HCT116 (cell line): ENCODE results near the gene ATG5. TPM values are rescaled to one million over a fixed set of nuclear protein-coding genes. Genes with fewer than 3 reads are reported as not detected.

ENCODE experiments used
- ATAC-seq: fragments of 200-7000 bp; cut with Tn5 transposase; 2 replicates; pipeline ENCODE4 v1.9.1; 2020; ENCODE audit warnings: mild to moderate bottlenecking, moderate library complexity
- BruUV-seq: library from RNA; stranded (reverse); fragments of 400-500 nt; replicated peaks from 2 replicates; lab custom pipeline; 2021; lab: Mats Ljungman, UMichigan
- CTCF ChIA-PET: fragments of 300-600 bp; sonication (Branson Sonifier 250); formaldehyde crosslinking; loops from one replicate; lab custom pipeline; 2021; ENCODE audit warnings: antibody characterized with exemption; lab: Charles Lee
- POLR2A ChIA-PET: fragments of 300-600, 350-600 bp; sonication (Branson Sonifier 250); formaldehyde crosslinking; loops from one replicate; lab custom pipeline; 2021; ENCODE audit warnings: antibody characterized with exemption; lab: Charles Lee
- RAD21 ChIA-PET, 2 experiments: fragments of 300-600 bp; sonication (Branson Sonifier 250); formaldehyde crosslinking; loops; one replicate each; lab custom pipeline; 2023; ENCODE audit warnings: low total read pairs in 2 of 2; ENCODE audit not compliant: uncharacterized antibody in 2 of 2, unreplicated experiment in 2 of 2, low non-redundant PET in 1 of 2; lab: Charles Lee
- DNase-seq: peaks from one replicate; pipeline ENCODE4 v3.0.0-alpha.2; 2010; ENCODE audit warnings: low read depth, low spot score
- H2AFZ ChIP-seq: fragments of 200-600 bp; shearing (Covaris generic), sonication (generic); 2 replicates; pipeline ENCODE4 v1.6.1; 2017; ENCODE audit warnings: low read depth, mixed run types, mixed read lengths, antibody characterized with exemption, low read length; ENCODE audit not compliant: poor library complexity, severe bottlenecking
- H3K27ac ChIP-seq: 2 replicates; pipeline ENCODE4 v1.5.1; 2012; ENCODE audit warnings: low read depth, low read length
- H3K27me3 ChIP-seq: fragments of 200-600 bp; sonication (generic); 2 replicates; pipeline ENCODE4 v1.6.1; 2016; ENCODE audit warnings: mixed run types, low read length, mixed read lengths; ENCODE audit not compliant: insufficient read depth
- H3K36me3 ChIP-seq, 2 experiments: fragments of 200-500 bp in 1 of 2; fragments of 200-600 bp in 1 of 2; sonication (Bioruptor generic) in 1 of 2; sonication (generic) in 1 of 2; 2 replicates each; pipeline versions ENCODE4 v1.5.1 to v1.6.1; 2014 to 2016; ENCODE audit warnings: low read length in 2 of 2, inconsistent platforms in 1 of 2, mixed read lengths in 1 of 2, mixed run types in 1 of 2; ENCODE audit not compliant: insufficient read depth in 2 of 2, control insufficient read depth in 1 of 2
- H3K4me1 ChIP-seq, 2 experiments: fragments of 200-600 bp in 1 of 2; sonication (generic) in 1 of 2; 2 replicates each; pipeline versions ENCODE4 v1.5.1 to v1.6.1; 2012 to 2017; ENCODE audit warnings: low read length in 2 of 2, inconsistent platforms in 1 of 2, mild to moderate bottlenecking in 1 of 2, mixed read lengths in 1 of 2, mixed run types in 1 of 2, moderate library complexity in 1 of 2; ENCODE audit not compliant: insufficient read depth in 2 of 2, control insufficient read depth in 1 of 2
- H3K4me2 ChIP-seq: fragments of 200-600 bp; sonication (generic); 2 replicates; pipeline ENCODE4 v1.6.1; 2017; ENCODE audit warnings: mixed run types, low read length, mixed read lengths
- H3K4me3 ChIP-seq, 2 experiments: fragments of 200-600 bp in 1 of 2; sonication (generic) in 1 of 2; replicated peaks in 1 of 2; 2 replicates each; pipeline ENCODE4 v1.5.1; 2011 to 2016; ENCODE audit warnings: low read length in 2 of 2, control low read depth in 1 of 2, low read depth in 1 of 2, mild to moderate bottlenecking in 1 of 2, mixed read lengths in 1 of 2, mixed run types in 1 of 2
- H3K79me2 ChIP-seq: fragments of 200-600 bp; sonication (generic); 2 replicates; pipeline ENCODE4 v1.6.1; 2017; ENCODE audit warnings: mild to moderate bottlenecking, mixed run types, low read length, moderate library complexity, mixed read lengths; ENCODE audit not compliant: insufficient read depth
- H3K9ac ChIP-seq: fragments of 200-600 bp; sonication (generic); 2 replicates; pipeline ENCODE4 v1.6.1; 2016; ENCODE audit warnings: low read length, mixed read lengths
- H3K9me2 ChIP-seq: fragments of 200-600 bp; sonication (generic), shearing (Covaris generic); 2 replicates; pipeline ENCODE4 v1.6.1; 2017; ENCODE audit warnings: mixed run types, mild to moderate bottlenecking, moderate library complexity; ENCODE audit not compliant: insufficient read depth
- H3K9me3 ChIP-seq, 2 experiments: fragments of 200-500 bp in 1 of 2; fragments of 200-600 bp in 1 of 2; sonication (Bioruptor generic) in 1 of 2; sonication (generic) in 1 of 2; 2 replicates each; pipeline ENCODE4 v1.6.1; 2014 to 2017; ENCODE audit warnings: low read length in 2 of 2, mixed read lengths in 2 of 2, inconsistent platforms in 1 of 2, low read depth in 1 of 2, mild to moderate bottlenecking in 1 of 2, mixed run types in 1 of 2, moderate library complexity in 1 of 2; ENCODE audit not compliant: control insufficient read depth in 1 of 2, insufficient read depth in 1 of 2
- H4K20me1 ChIP-seq: fragments of 200-600 bp; sonication (generic), shearing (Covaris generic); 2 replicates; pipeline ENCODE4 v1.6.1; 2017; ENCODE audit warnings: mixed run types, mild to moderate bottlenecking, moderate library complexity; ENCODE audit not compliant: insufficient read depth
- ATF3 ChIP-seq: IDR thresholded peaks from 2 replicates; pipeline ENCODE4 v1.6.1; 2012
- CBX3 ChIP-seq: IDR thresholded peaks from 2 replicates; pipeline ENCODE4 v1.6.1; 2012; ENCODE audit warnings: low read depth
- CTCF ChIP-seq, 3 experiments: fragments of 200-600 bp in 1 of 3; sonication (generic) in 1 of 3; IDR thresholded peaks in 2 of 3; conservative IDR thresholded peaks in 1 of 3; 2 replicates each; pipeline ENCODE4 v1.5.1; 2012 to 2017; ENCODE audit warnings: low read depth in 2 of 3, low read length in 2 of 3, antibody characterized with exemption in 1 of 3, borderline replicate concordance in 1 of 3, control low read depth in 1 of 3, mild to moderate bottlenecking in 1 of 3, mixed read lengths in 1 of 3, mixed run types in 1 of 3, moderate library complexity in 1 of 3; ENCODE audit not compliant: insufficient read depth in 1 of 3
- ELF1 ChIP-seq: IDR thresholded peaks from 2 replicates; pipeline ENCODE4 v1.6.1; 2012; ENCODE audit warnings: low read depth, borderline replicate concordance
- EZH2 ChIP-seq: fragments of 200-600 bp; sonication (generic); IDR thresholded peaks from 2 replicates; pipeline ENCODE4 v1.6.1; 2017; ENCODE audit warnings: antibody characterized with exemption, mixed run types
- SP1 ChIP-seq: IDR thresholded peaks from 2 replicates; pipeline ENCODE4 v1.6.1; 2012; ENCODE audit warnings: low read depth
- ZFX ChIP-seq: fragments of 450-650 bp; IDR thresholded peaks from 2 replicates; pipeline ENCODE4 v1.6.1; 2017
- intact Hi-C: fragments of 100-400 bp; cut with micrococcal nuclease; formaldehyde crosslinking; loops from 2 replicates; pipeline ENCODE4 v1.10.0; 2022
- total RNA-seq: library from RNA; stranded (reverse); gene quantifications from one replicate; pipeline ENCODE4 v1.2.1, GENCODE V29; 2021; ENCODE audit not compliant: unreplicated experiment
- TF ChIP-seq, protein P1 (sequence below): IDR thresholded peaks from 2 replicates; pipeline ENCODE4 v1.6.1; 2012; ENCODE audit warnings: low read depth

The ATG5 gene
- total RNA-seq, 1 experiment from 2014 or later, result 39.6 TPM

- no peaks in the 10 kb centered on the region for H4K20me1 ChIP-seq
- H3K9me2 ChIP-seq, result no peaks in the 10 kb centered on the region
- no peaks in the 10 kb centered on the region for H3K9me3 ChIP-seq
- TF ChIP-seq ELF1, result no peak
- no peak for ATAC-seq
- DNase-seq, result no peak
- intact Hi-C loops, result no loop called here
- H2AFZ ChIP-seq, result no peak overlapping the region
- H3K36me3 ChIP-seq, result no peaks in the 10 kb centered on the region
- no peak overlapping the region for H3K4me2 ChIP-seq
- no peaks in the 10 kb centered on the region for H3K27me3 ChIP-seq
- H3K9ac ChIP-seq, result no peak overlapping the region
- ChIA-PET POLR2A (no interaction called here), CTCF (no interaction called here), RAD21 (no interaction called here)
- no peak overlapping the region for H3K27ac ChIP-seq
- H3K79me2 ChIP-seq, result peaks cover 7% of the 10 kb centered on the region; the same call in 1 of the 2 replicates
- no TSS peak for BruUV-seq
- H3K4me1 ChIP-seq, result no peaks in the 10 kb centered on the region
- no peak overlapping the region for H3K4me3 ChIP-seq
These were observed 118.7 kb downstream of the ATG5 start for GRCh38 chr6:106206905-106207304.

DNA sequence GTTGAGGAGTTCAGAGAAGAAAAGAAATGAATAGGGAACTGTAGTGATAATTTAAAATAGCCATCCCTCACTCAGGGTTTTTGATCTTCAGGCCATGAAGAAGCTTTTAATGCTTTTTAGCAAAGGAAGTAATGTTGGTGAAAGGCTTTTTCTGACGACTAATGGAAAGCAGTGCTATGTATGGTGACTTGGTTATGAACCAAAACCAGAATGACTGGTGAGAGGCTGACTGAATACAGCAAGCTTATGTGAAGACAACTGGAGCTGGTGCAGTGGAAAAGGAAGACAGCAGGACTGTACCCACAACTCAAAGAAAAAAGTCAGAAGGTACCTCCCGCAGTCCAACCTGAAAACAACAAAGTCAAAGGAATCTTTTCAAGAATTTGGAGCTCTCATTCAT is 120.6 kb downstream of the ATG5 start:
- ATAC-seq, result no peak
- POLR2A ChIA-PET, result no interaction called here
- intact Hi-C loops, result no loop called here

More for the DNA sequence above, 120.6 kb downstream of the ATG5 start:
- no peak overlapping the region for H2AFZ ChIP-seq
- H3K9ac ChIP-seq, result no peak overlapping the region
- peaks cover 7% of the 10 kb centered on the region; the same call in 1 of the 2 replicates for H3K79me2 ChIP-seq
- no TSS peak for BruUV-seq
- peaks cover 0 to 2% of the 10 kb centered on the region in 2 experiments; a peak in 1 of 4 replicates for H3K4me1 ChIP-seq
- no peaks in the 10 kb centered on the region for H3K9me2 ChIP-seq
- no peak overlapping the region for H3K4me2 ChIP-seq
- no peak for DNase-seq
- H3K27ac ChIP-seq, result no peak overlapping the region
- H3K4me3 ChIP-seq, result no peak overlapping the region
- no peaks in the 10 kb centered on the region for H4K20me1 ChIP-seq
- no peaks in the 10 kb centered on the region for H3K9me3 ChIP-seq
- CTCF ChIA-PET, result interaction anchor here (1.2 kb wide), 1 partner anchor 19 kb away, joined by 4 read pairs; no protein-coding TSS in a partner anchor
- H3K36me3 ChIP-seq, result peaks cover 0 to 3% of the 10 kb centered on the region in 2 experiments; a peak in 1 of 4 replicates
- no peak for TF ChIP-seq CBX3
- no peak for TF ChIP-seq CTCF (IDR thresholded peaks at IDR 0.05 in 2 of 3, conservative IDR thresholded peaks at IDR 0.05 in 1 of 3; ENCODE audit: borderline replicate concordance in 1 of 3, insufficient read depth in 1 of 3, low read depth in 2 of 3, low read length in 2 of 3)
- TF ChIP-seq ATF3, result no peak
- no peak for TF ChIP-seq EZH2
- TF ChIP-seq SP1, result no peak
- TF ChIP-seq, protein P1, sequence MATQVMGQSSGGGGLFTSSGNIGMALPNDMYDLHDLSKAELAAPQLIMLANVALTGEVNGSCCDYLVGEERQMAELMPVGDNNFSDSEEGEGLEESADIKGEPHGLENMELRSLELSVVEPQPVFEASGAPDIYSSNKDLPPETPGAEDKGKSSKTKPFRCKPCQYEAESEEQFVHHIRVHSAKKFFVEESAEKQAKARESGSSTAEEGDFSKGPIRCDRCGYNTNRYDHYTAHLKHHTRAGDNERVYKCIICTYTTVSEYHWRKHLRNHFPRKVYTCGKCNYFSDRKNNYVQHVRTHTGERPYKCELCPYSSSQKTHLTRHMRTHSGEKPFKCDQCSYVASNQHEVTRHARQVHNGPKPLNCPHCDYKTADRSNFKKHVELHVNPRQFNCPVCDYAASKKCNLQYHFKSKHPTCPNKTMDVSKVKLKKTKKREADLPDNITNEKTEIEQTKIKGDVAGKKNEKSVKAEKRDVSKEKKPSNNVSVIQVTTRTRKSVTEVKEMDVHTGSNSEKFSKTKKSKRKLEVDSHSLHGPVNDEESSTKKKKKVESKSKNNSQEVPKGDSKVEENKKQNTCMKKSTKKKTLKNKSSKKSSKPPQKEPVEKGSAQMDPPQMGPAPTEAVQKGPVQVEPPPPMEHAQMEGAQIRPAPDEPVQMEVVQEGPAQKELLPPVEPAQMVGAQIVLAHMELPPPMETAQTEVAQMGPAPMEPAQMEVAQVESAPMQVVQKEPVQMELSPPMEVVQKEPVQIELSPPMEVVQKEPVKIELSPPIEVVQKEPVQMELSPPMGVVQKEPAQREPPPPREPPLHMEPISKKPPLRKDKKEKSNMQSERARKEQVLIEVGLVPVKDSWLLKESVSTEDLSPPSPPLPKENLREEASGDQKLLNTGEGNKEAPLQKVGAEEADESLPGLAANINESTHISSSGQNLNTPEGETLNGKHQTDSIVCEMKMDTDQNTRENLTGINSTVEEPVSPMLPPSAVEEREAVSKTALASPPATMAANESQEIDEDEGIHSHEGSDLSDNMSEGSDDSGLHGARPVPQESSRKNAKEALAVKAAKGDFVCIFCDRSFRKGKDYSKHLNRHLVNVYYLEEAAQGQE, result no peak
- no peak for TF ChIP-seq ZFX
- TF ChIP-seq, all 23 proteins: peak for 0
- H3K27me3 ChIP-seq, result no peaks in the 10 kb centered on the region
- RAD21 ChIA-PET, result no interaction called here
